ENCODE results near the gene GPR137.
"Not testable (repeated sequence)": the region's sequence is repeated elsewhere in the genome, so short reads cannot be mapped to it uniquely, and the experiment has no call there.

Gene GPR137

GRCh38 chr11:64245797-64246620, 39.6 kb upstream of the GPR137 start:
- peak overlapping the region; percentile 71 for H3K4me3 ChIP-seq (ENCODE audit: low read depth, low read length)
- DNase-seq (ENCODE audit: low read depth) = no peak
- no peak for TF ChIP-seq CTCF (IDR thresholded peaks at IDR 0.05; ENCODE audit: low read depth, low read length, missing control alignments)
- in situ Hi-C loops (cut with HindIII; ENCODE audit: low sequenced_read_pairs) = no loop called here

- in situ Hi-C loops (cut with HindIII; ENCODE audit: low sequenced_read_pairs) = not testable (repeated sequence)
- peak overlapping the region; percentile 71 for H3K4me3 ChIP-seq (ENCODE audit: low read depth, low read length)
Measured at GRCh38 chr11:64246621-64246870, 39.1 kb upstream of the GPR137 start.

GRCh38 chr11:64246871-64247728, 38.5 kb upstream of the GPR137 start, which contains the start of gene PPP1R14B:
Gene PPP1R14B (minus strand): TSS chr11:64246943. CDS start chr11:64246673, 270 bp downstream.
- in situ Hi-C loops (cut with HindIII; ENCODE audit: low sequenced_read_pairs) = no loop called here
- H3K4me3 ChIP-seq (ENCODE audit: low read depth, low read length) = peak within 1 kb of the TSS; percentile 71
- peak; percentile 53 for DNase-seq (ENCODE audit: low read depth)
- no peak for TF ChIP-seq CTCF (IDR thresholded peaks at IDR 0.05; ENCODE audit: low read depth, low read length, missing control alignments)

More at GRCh38 chr11:64246621-64246870, 39.1 kb upstream of the GPR137 start:
- DNase-seq (ENCODE audit: low read depth) = not testable (repeated sequence)

- H3K4me3 ChIP-seq (ENCODE audit: low read depth, low read length) = peak overlapping the region; percentile 65
- in situ Hi-C loops (cut with HindIII; ENCODE audit: low sequenced_read_pairs) = no loop called here
- TF ChIP-seq CTCF (IDR thresholded peaks at IDR 0.05; ENCODE audit: low read depth, low read length, missing control alignments) = no peak
- DNase-seq (ENCODE audit: low read depth) = no peak
Measured at GRCh38 chr11:64247729-64248531, 37.7 kb upstream of the GPR137 start.

- in situ Hi-C loops (cut with HindIII; ENCODE audit: low sequenced_read_pairs) = no loop called here
- no peak for DNase-seq (ENCODE audit: low read depth)
- H3K4me3 ChIP-seq (ENCODE audit: low read depth, low read length) = no peak overlapping the region
- TF ChIP-seq CTCF (IDR thresholded peaks at IDR 0.05; ENCODE audit: low read depth, low read length, missing control alignments) = no peak
Measured at GRCh38 chr11:64248578-64248977, 37.1 kb upstream of the GPR137 start.

GRCh38 chr11:64249038-64249437, 36.6 kb upstream of the GPR137 start:
- H3K4me3 ChIP-seq (ENCODE audit: low read depth, low read length) = no peak overlapping the region
- no peak for DNase-seq (ENCODE audit: low read depth)
- in situ Hi-C loops (cut with HindIII; ENCODE audit: low sequenced_read_pairs) = no loop called here
- TF ChIP-seq CTCF (IDR thresholded peaks at IDR 0.05; ENCODE audit: low read depth, low read length, missing control alignments) = no peak
